HG02588 (cell line): Measurements from ENCODE around the gene U2AF2.

ENCODE experiments used
- ATAC-seq: cut with Tn5 transposase; IDR thresholded peaks from one replicate; pipeline ENCODE4 v1.9.1; 2021; ENCODE audit warnings: mild to moderate bottlenecking, moderate library complexity; ENCODE audit not compliant: unreplicated experiment

Gene U2AF2

GRCh38 chr19:55687281-55688201 lies 32.7 kb downstream of the U2AF2 start:
- no peak for ATAC-seq

GRCh38 chr19:55688422-55689218 lies 33.8 kb downstream of the U2AF2 start:
- no peak for ATAC-seq

- ATAC-seq, result no peak
These were observed 34.7 kb downstream of the U2AF2 start for GRCh38 chr19:55689411-55690108.

GRCh38 chr19:55690109-55690768 lies 35.4 kb downstream of the U2AF2 start:
- ATAC-seq, result no peak

- no peak for ATAC-seq
These were observed 36.1 kb downstream of the U2AF2 start for GRCh38 chr19:55690769-55691545.

GRCh38 chr19:55691561-55692481 lies 37.0 kb downstream of the U2AF2 start:
- no peak for ATAC-seq

- ATAC-seq, result no peak
These were observed 37.8 kb downstream of the U2AF2 start for GRCh38 chr19:55692681-55693081.

- no peak for ATAC-seq
These were observed 38.6 kb downstream of the U2AF2 start for GRCh38 chr19:55693336-55693974.

GRCh38 chr19:55694241-55694655 lies 39.4 kb downstream of the U2AF2 start:
- no peak for ATAC-seq

GRCh38 chr19:55694656-55695491 lies 40.0 kb downstream of the U2AF2 start:
- ATAC-seq, result no peak

GRCh38 chr19:55695511-55696290 lies 40.9 kb downstream of the U2AF2 start:
- no peak for ATAC-seq

- no peak for ATAC-seq
These were observed 41.6 kb downstream of the U2AF2 start for GRCh38 chr19:55696301-55697068.

GRCh38 chr19:55697069-55697440 lies 42.2 kb downstream of the U2AF2 start:
- ATAC-seq, result no peak

GRCh38 chr19:55697698-55698097 lies 42.9 kb downstream of the U2AF2 start:
- ATAC-seq, result no peak

GRCh38 chr19:55698256-55698655 lies 43.4 kb downstream of the U2AF2 start:
- ATAC-seq, result no peak

GRCh38 chr19:55699221-55699620 lies 44.4 kb downstream of the U2AF2 start:
- no peak for ATAC-seq
